Placental epithelial cell (primary cell): ENCODE data around the gene ACYP1. TPM values are rescaled to one million over a fixed set of nuclear protein-coding genes. Genes with fewer than 3 reads are reported as not detected.

ENCODE experiments used
- small RNA-seq: library from RNA; depleted of rRNA; stranded (forward); fragments of <200 nt; gene quantifications from one replicate; pipeline ENCODE3, GENCODE V24; 2012
- total RNA-seq: library from RNA; depleted of rRNA; stranded (reverse); fragments of >200 nt; gene quantifications from 2 replicates; pipeline ENCODE4 v1.2.3, GENCODE V29; 2012

Gene ACYP1
- 2.4 and 2.9 TPM in 2 replicates for total RNA-seq

DNA sequence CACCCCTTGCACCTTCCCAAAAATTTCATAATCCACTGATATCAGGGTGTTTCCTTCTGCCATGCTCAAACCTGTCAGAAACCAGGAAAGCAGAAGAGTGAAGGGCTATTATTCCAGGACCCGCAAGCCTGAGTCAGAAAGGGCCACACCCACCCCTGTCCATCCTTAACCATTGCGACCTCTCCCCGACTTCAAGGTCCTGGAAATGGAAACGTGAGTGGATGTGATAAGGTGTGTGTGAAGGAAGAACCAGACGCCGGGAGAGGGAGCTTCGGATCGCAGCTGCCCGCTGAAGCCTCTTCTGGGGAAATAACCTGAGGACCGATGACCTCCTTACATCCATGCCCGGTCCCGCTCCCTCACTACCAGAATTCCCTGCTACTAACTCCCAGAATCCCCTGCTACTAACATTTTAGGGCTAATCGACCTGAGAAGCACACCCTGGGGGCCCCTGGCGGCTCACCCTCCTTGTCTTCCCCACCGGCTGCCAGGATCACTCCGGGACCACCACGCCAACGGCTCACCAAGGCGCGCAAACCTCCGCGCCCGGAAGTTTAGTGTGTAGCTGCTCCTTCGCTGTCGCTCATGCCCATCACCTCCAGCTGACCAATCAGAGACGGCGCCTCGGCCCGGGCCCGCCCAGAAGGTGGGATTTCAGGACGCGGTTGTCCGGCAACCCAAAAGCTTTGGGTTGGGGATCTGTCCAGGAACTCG is at the start of gene ACYP1:
TSS of gene ACYP1 (minus strand) at position 534 of the 714 bp plus-strand sequence. CDS start at position 63, 471 bp downstream.

DNA sequence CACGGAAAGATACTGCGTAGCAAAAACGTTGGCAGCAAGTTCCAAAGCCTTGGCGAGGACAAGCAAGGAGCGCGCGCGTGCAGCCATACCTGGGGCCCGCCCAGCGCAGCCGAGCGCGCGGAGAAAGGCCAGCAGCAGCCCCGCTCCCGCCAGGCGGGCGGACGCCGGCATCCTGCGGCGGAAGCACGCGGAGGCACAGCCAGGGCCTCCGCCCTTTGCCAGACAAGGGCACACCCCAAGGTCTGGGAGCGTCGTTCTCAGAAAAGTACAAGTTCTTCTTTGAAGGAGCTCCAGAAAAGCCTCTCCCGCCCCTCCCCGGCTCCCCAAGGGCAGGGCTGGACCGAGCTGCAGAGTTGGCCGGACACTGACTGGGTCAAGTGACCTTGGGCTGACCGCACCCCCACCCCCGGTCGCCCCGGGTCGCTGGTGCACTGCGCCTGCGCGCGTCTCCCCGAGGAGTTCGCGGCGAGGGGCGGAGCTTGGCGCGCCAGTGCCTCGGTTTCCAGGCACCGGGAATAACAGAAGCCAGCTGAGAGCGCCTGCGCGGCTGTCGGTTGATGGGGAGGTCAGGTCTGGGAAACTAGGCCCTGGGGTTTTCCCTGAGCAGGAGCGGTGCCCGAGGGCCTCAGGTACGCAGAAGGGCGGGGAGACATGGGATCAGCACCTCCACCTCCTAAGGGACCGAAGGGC is 5.4 kb upstream of the ACYP1 start, which contains the start of gene ZC2HC1C:
TSS of gene ZC2HC1C (plus strand) at position 521 of the 690 bp plus-strand sequence. CDS start 933 bp downstream, outside the sequence.

DNA sequence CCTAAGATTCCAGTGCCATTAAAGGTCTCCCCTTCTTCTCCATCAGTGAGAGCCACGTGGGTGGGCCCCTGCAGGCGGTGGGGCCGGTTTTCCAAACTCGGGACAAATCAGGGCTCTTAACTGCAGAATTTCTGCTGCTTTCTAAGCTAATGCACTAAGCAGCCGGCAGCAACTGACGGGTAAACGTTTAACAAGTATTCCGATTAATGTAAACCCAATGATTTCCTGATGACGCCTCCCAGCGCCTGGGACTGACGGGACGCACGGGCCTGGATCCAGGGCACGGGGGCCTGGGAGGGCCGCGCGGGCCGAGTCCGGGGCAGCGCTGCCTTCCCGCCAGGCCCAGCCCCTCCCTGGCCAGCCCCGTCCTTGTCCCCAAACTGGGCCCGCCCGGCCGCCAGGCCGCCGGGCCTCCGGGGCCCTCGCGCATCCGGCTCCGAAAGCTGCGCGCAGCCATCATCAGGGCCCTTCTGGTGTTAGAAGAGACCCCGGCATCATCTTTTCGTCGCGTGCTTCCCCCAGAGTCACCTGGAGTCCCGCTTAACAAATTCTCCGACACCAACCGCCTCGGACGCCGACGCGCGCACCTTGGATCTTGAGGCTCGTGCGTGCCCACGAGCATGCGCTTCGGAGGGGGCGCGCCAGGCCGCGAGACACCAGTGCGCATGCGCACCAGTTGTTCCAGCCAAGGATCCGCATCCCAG is 12.8 kb downstream of the ACYP1 start, which contains the start of gene MLH3:
TSS of gene MLH3 (minus strand) at position 616 of the 704 bp plus-strand sequence. CDS start 1,812 bp downstream, outside the sequence.

Small RNAs within 50 kb of the gene (small RNA-seq; reads per million reads assigned to genes)
- gene RNU6-689P: not detected

Other genes with a start within 250 kb of the ACYP1 start
- gene PROX2, start 187.9 kb downstream of the ACYP1 start, total RNA-seq: not detected in 2 replicates
- 51.1 and 53.4 TPM in 2 replicates for gene DLST, start 182.1 kb downstream of the ACYP1 start, total RNA-seq
- 2.1 TPM in 1 of 2 replicates, not detected in the other for gene RPS6KL1, start 140.8 kb downstream of the ACYP1 start, total RNA-seq
- under 0.01 TPM in 1 of 2 replicates, not detected in the other for gene PGF, start 108.4 kb downstream of the ACYP1 start, total RNA-seq
- 29.4 and 48.8 TPM in 2 replicates for gene EIF2B2, start 61.1 kb downstream of the ACYP1 start, total RNA-seq
- 15.7 and 18.5 TPM in 2 replicates for gene MLH3, start 12.6 kb downstream of the ACYP1 start, total RNA-seq
- gene ZC2HC1C, start 5.6 kb upstream of the ACYP1 start, total RNA-seq: under 0.01 and 1.1 TPM in 2 replicates
- 39.1 and 41.6 TPM in 2 replicates for gene NEK9, start 63.0 kb upstream of the ACYP1 start, total RNA-seq
- gene TMED10, start 112.6 kb upstream of the ACYP1 start, total RNA-seq: 303 and 458 TPM in 2 replicates
- gene FOS, start 214.8 kb upstream of the ACYP1 start, total RNA-seq: 195 and 1,041 TPM in 2 replicates